SH-SY5Y (cell line): ENCODE measurements around the gene LSM4.

Experiments used
- GATA2 ChIP-seq: IDR thresholded peaks from 2 replicates; pipeline ENCODE4 v1.6.1; 2011; ENCODE audit warnings: mild to moderate bottlenecking, low read depth, low read length
- GATA3 ChIP-seq: IDR thresholded peaks from 2 replicates; pipeline ENCODE4 v1.6.1; 2011; ENCODE audit warnings: low read depth, mild to moderate bottlenecking, low read length, moderate library complexity

- TF ChIP-seq GATA3, result no peak
- no peak for TF ChIP-seq GATA2
Observed at GRCh38 chr19:18313398-18313797, 9.5 kb downstream of the LSM4 start.
